22Rv1 (cell line): Measurements from ENCODE around the gene MAPKAPK5.
"Not testable (repeated sequence)": the region's sequence is repeated elsewhere in the genome, so short reads cannot be mapped to it uniquely, and the experiment has no call there.

Experiments
- H3K27ac ChIP-seq: fragments of 450-650 bp; 2 replicates; pipeline ENCODE4 v1.5.1; 2017
- CTCF ChIP-seq: fragments of 450-650 bp; IDR thresholded peaks from 2 replicates; pipeline ENCODE4 v1.5.1; 2017; ENCODE audit warnings: mild to moderate bottlenecking
- ZFX ChIP-seq: fragments of 450-650 bp; IDR thresholded peaks from 2 replicates; pipeline ENCODE4 v1.6.1; 2017; ENCODE audit warnings: antibody characterized with exemption, borderline replicate concordance

MAPKAPK5 gene

GRCh38 chr12:111822886-111823285 lies 19.1 kb upstream of the MAPKAPK5 start:
- H3K27ac ChIP-seq = no peak overlapping the region
- TF ChIP-seq ZFX (no peak), CTCF (no peak)

- TF ChIP-seq CTCF = no peak
- no peak for TF ChIP-seq ZFX
These were observed 18.1 kb upstream of the MAPKAPK5 start for GRCh38 chr12:111823891-111824290.

GRCh38 chr12:111824312-111824711 lies 17.7 kb upstream of the MAPKAPK5 start:
- H3K27ac ChIP-seq = not testable (repeated sequence)

More at GRCh38 chr12:111823891-111824290, 18.1 kb upstream of the MAPKAPK5 start:
- H3K27ac ChIP-seq = no peak overlapping the region

GRCh38 chr12:111825509-111825908 lies 16.5 kb upstream of the MAPKAPK5 start:
- no peak overlapping the region for H3K27ac ChIP-seq
- TF ChIP-seq ZFX (no peak), CTCF (no peak)

More at GRCh38 chr12:111824312-111824711, 17.7 kb upstream of the MAPKAPK5 start:
- TF ChIP-seq CTCF = peak; percentile 64

- TF ChIP-seq ZFX (no peak), CTCF (no peak)
- H3K27ac ChIP-seq = no peak overlapping the region
These were observed 15.7 kb upstream of the MAPKAPK5 start for GRCh38 chr12:111826316-111826715.

- no peak for TF ChIP-seq ZFX
- H3K27ac ChIP-seq = no peak overlapping the region
These were observed 15.0 kb upstream of the MAPKAPK5 start for GRCh38 chr12:111826992-111827391.

GRCh38 chr12:111827907-111828306 lies 14.1 kb upstream of the MAPKAPK5 start:
- no peak overlapping the region for H3K27ac ChIP-seq
- no peak for TF ChIP-seq CTCF
- no peak for TF ChIP-seq ZFX

GRCh38 chr12:111828338-111828979 lies 13.6 kb upstream of the MAPKAPK5 start:
- no peak overlapping the region for H3K27ac ChIP-seq
- TF ChIP-seq CTCF = no peak
- TF ChIP-seq ZFX = no peak

- H3K27ac ChIP-seq = not testable (repeated sequence)
These were observed 12.4 kb upstream of the MAPKAPK5 start for GRCh38 chr12:111829635-111830034.

- peak overlapping the region; percentile 79 for H3K27ac ChIP-seq
These were observed 7.2 kb upstream of the MAPKAPK5 start for GRCh38 chr12:111834740-111835386.

GRCh38 chr12:111835531-111836181 lies 6.4 kb upstream of the MAPKAPK5 start:
- H3K27ac ChIP-seq = peak overlapping the region; percentile 79
